HepG2 (cell line): ENCODE results near the gene KBTBD3. TPM values are rescaled to one million over a fixed set of nuclear protein-coding genes. Genes with fewer than 3 reads are reported as not detected.

Source experiments
- ATAC-seq: fragments of 200-7000 bp; cut with Tn5 transposase; 3 replicates; pipeline ENCODE4 v1.9.1; 2020; ENCODE audit warnings: mild to moderate bottlenecking, moderate library complexity
- BruUV-seq: library from RNA; stranded (reverse); fragments of 400-500 nt; replicated peaks from 2 replicates; lab custom pipeline; 2021; lab: Mats Ljungman, UMichigan
- CTCF ChIA-PET: fragments of 300-600 bp; formaldehyde crosslinking; extraction: SDS; loops from one replicate; lab custom pipeline; 2021; ENCODE audit warnings: low total read pairs, inconsistent platforms, low intra/inter-chr PET ratio; lab: Yijun Ruan, JAX
- POLR2A ChIA-PET: fragments of 350-600 bp; sonication (Branson Sonifier 250); formaldehyde crosslinking; loops from one replicate; lab custom pipeline; 2020; ENCODE audit warnings: antibody characterized with exemption, inconsistent platforms; lab: Yijun Ruan, JAX
- DNase-seq: peaks from one replicate; pipeline ENCODE4 v3.0.0-alpha.2; 2015; ENCODE audit warnings: low spot score
- FAIRE-seq: peaks from 3 replicates; lab custom pipeline; 2011; peaks lifted over from hg19 to GRCh38; lab: Jason Lieb, UNC
- H2AFZ ChIP-seq: one replicate; pipeline ENCODE4 v1.6.1; 2011; ENCODE audit warnings: low read length, inconsistent platforms
- H3K27ac ChIP-seq: fragments of 300-600 bp; 3 replicates; pipeline ENCODE4 v1.8.0; 2011; ENCODE audit warnings: mixed run types, mild to moderate bottlenecking, mixed read lengths, low read length, inconsistent platforms; ENCODE audit not compliant: insufficient read depth; ENCODE audit errors: extremely low read length
- H3K27me3 ChIP-seq, 2 experiments: fragments of 200-600 bp in 1 of 2; 2 replicates in 1 of 2; 3 replicates in 1 of 2; pipeline versions ENCODE4 v1.6.0 to v1.8.0; 2011; ENCODE audit warnings: low read length in 2 of 2, mild to moderate bottlenecking in 2 of 2, moderate library complexity in 2 of 2, inconsistent platforms in 1 of 2; ENCODE audit not compliant: insufficient read depth in 2 of 2, control insufficient read depth in 1 of 2
- H3K36me3 ChIP-seq, 2 experiments: fragments of 200-600 bp in 1 of 2; replicated peaks in 1 of 2; 2 replicates in 1 of 2; 3 replicates in 1 of 2; pipeline versions ENCODE4 v1.5.1 to v1.8.0; 2011; ENCODE audit warnings: low read length in 2 of 2, inconsistent platforms in 1 of 2; ENCODE audit not compliant: insufficient read depth in 2 of 2, control insufficient read depth in 1 of 2
- H3K4me1 ChIP-seq: 2 replicates; pipeline ENCODE4 v1.5.1; 2012; ENCODE audit warnings: low read length, inconsistent platforms; ENCODE audit not compliant: insufficient read depth
- H3K4me2 ChIP-seq: 2 replicates; pipeline ENCODE4 v1.6.0; 2011; ENCODE audit warnings: low read depth, low read length, inconsistent platforms
- H3K4me3 ChIP-seq, 3 experiments: fragments of 200-600 bp in 1 of 3; sonication (generic), shearing (Covaris generic) in 1 of 3; replicated peaks in 1 of 3; 2 replicates each; pipeline ENCODE4 v1.5.1; 2011 to 2016; ENCODE audit warnings: low read length in 3 of 3, inconsistent platforms in 2 of 3, low read depth in 2 of 3, mild to moderate bottlenecking in 2 of 3, control low read depth in 1 of 3, mixed read lengths in 1 of 3; ENCODE audit not compliant: insufficient read depth in 1 of 3
- H3K79me2 ChIP-seq: one replicate; pipeline ENCODE4 v1.6.1; 2011; ENCODE audit warnings: low read length, inconsistent platforms; ENCODE audit not compliant: insufficient read depth
- H3K9ac ChIP-seq: 2 replicates; pipeline ENCODE4 v1.6.0; 2011; ENCODE audit warnings: mild to moderate bottlenecking, low read depth, low read length, inconsistent platforms; ENCODE audit not compliant: insufficient read depth
- H3K9me3 ChIP-seq: 2 replicates; pipeline ENCODE4 v1.5.1; 2012; ENCODE audit warnings: mild to moderate bottlenecking, low read length
- H4K20me1 ChIP-seq: 2 replicates; pipeline ENCODE4 v1.6.0; 2011; ENCODE audit warnings: inconsistent platforms, mild to moderate bottlenecking, low read length, moderate library complexity; ENCODE audit not compliant: insufficient read depth
- CC2D1A ChIP-seq: sonication (generic); formaldehyde crosslinking; IDR thresholded peaks from 2 replicates; pipeline ENCODE4 v1.8.1; 2023; ENCODE audit warnings: mild to moderate bottlenecking, missing genetic modification reagents
- HCFC1 ChIP-seq: fragments of 150-350 bp; IDR thresholded peaks from 2 replicates; pipeline ENCODE4 v1.6.1; 2014; ENCODE audit warnings: low read depth, low read length
- JUNB ChIP-seq: sonication (generic); formaldehyde crosslinking; IDR thresholded peaks from 2 replicates; pipeline ENCODE4 v1.8.0; 2022; ENCODE audit warnings: missing genetic modification reagents, mild to moderate bottlenecking, borderline replicate concordance
- KDM1A ChIP-seq: IDR thresholded peaks from 2 replicates; pipeline ENCODE4 v1.6.1; 2016; ENCODE audit warnings: missing compliant biosample characterization
- RNF2 ChIP-seq: fragments of 450-650 bp; conservative IDR thresholded peaks from 2 replicates; pipeline ENCODE4 v1.6.1; 2016; ENCODE audit warnings: low read depth
- SMAD3 ChIP-seq: sonication (generic); formaldehyde crosslinking; IDR thresholded peaks from 2 replicates; pipeline ENCODE4 v1.4.0; 2020; ENCODE audit warnings: missing genetic modification reagents
- SMYD3 ChIP-seq: sonication (generic); formaldehyde crosslinking; IDR thresholded peaks from 2 replicates; pipeline ENCODE4 v1.8.1; 2023; ENCODE audit warnings: mild to moderate bottlenecking, missing genetic modification reagents
- TBL1XR1 ChIP-seq: fragments of 150-350 bp; IDR thresholded peaks from 2 replicates; pipeline ENCODE4 v1.6.1; 2014; ENCODE audit warnings: borderline replicate concordance, low read length; ENCODE audit not compliant: partially characterized antibody
- TFDP2 ChIP-seq: sonication (generic); formaldehyde crosslinking; IDR thresholded peaks from 2 replicates; pipeline ENCODE4 v1.4.0; 2020; ENCODE audit warnings: missing genetic modification reagents
- ZNF10 ChIP-seq: sonication (generic); formaldehyde crosslinking; IDR thresholded peaks from 2 replicates; pipeline ENCODE4 v1.4.0; 2020; ENCODE audit warnings: mild to moderate bottlenecking, low read depth, missing genetic modification reagents, borderline replicate concordance
- ZNF253 ChIP-seq: sonication (generic); formaldehyde crosslinking; IDR thresholded peaks from 2 replicates; pipeline ENCODE4 v1.8.0; 2022; ENCODE audit warnings: mild to moderate bottlenecking, missing genetic modification reagents, borderline replicate concordance
- ZNF333 ChIP-seq: sonication (generic); formaldehyde crosslinking; IDR thresholded peaks from 2 replicates; pipeline ENCODE4 v1.4.0; 2020; ENCODE audit warnings: mild to moderate bottlenecking, missing genetic modification reagents, borderline replicate concordance
- ZNF34 ChIP-seq: sonication (generic); formaldehyde crosslinking; IDR thresholded peaks from 2 replicates; pipeline ENCODE4 v1.4.0; 2020; ENCODE audit warnings: mild to moderate bottlenecking, missing genetic modification reagents, borderline replicate concordance
- ZNF501 ChIP-seq: sonication (generic); formaldehyde crosslinking; IDR thresholded peaks from 2 replicates; pipeline ENCODE4 v1.5.1; 2020; ENCODE audit warnings: mild to moderate bottlenecking, moderate library complexity, missing genetic modification reagents
- ZNF564 ChIP-seq: sonication (generic); formaldehyde crosslinking; IDR thresholded peaks from 2 replicates; pipeline ENCODE4 v1.8.1; 2023; ENCODE audit warnings: mild to moderate bottlenecking, missing genetic modification reagents
- ZNF619 ChIP-seq: sonication (generic); formaldehyde crosslinking; IDR thresholded peaks from 2 replicates; pipeline ENCODE4 v1.4.0; 2020; ENCODE audit warnings: mild to moderate bottlenecking, missing genetic modification reagents
- ZNF703 ChIP-seq: sonication (generic); formaldehyde crosslinking; IDR thresholded peaks from 2 replicates; pipeline ENCODE4 v1.5.1; 2020; ENCODE audit warnings: missing genetic modification reagents, mild to moderate bottlenecking, moderate library complexity, borderline replicate concordance
- ZUFSP ChIP-seq: sonication (generic); formaldehyde crosslinking; IDR thresholded peaks from 2 replicates; pipeline ENCODE4 v1.9.0; 2021; ENCODE audit warnings: missing genetic modification reagents, mild to moderate bottlenecking, borderline replicate concordance
- WGBS: methylation state at CpG from one replicate; pipeline ENCODE4 v1.1.6; 2017; ENCODE audit warnings: low lambda C conversion rate; 5-methylcytosine and 5-hydroxymethylcytosine counted together
- in situ Hi-C: cut with HindIII; loops from 2 replicates; pipeline ENCODE4 v1.10.0; 2017; ENCODE audit warnings: low pct_unique_long_range_greater_than_20kb; ENCODE audit not compliant: extremely low pct_ligation_motif_present
- intact Hi-C: fragments of 100-400 bp; cut with micrococcal nuclease; formaldehyde crosslinking; loops from one replicate; pipeline ENCODE4 v1.10.0; 2022; ENCODE audit not compliant: unreplicated experiment
- polyA plus RNA-seq, 8 experiments: library from polyadenylated mRNA; depleted of rRNA in 3 of 8; stranded (reverse) in 7 of 8; unstranded in 1 of 8; fragments of >200 nt; fragmentation: Illumina TruSeq in 4 of 8; extraction: Trizol in 4 of 8; gene quantifications; 2 replicates each; pipeline versions ENCODE4 v1.2.1 to v1.2.3, GENCODE V29; 2011 to 2016; ENCODE audit warnings: low read depth in 4 of 8, missing spikeins in 1 of 8, mixed read lengths in 1 of 8; ENCODE audit not compliant: insufficient read depth in 1 of 8
- total RNA-seq, 5 experiments: library from RNA; depleted of rRNA; stranded (reverse); fragments of >200 nt; fragmentation: Illumina TruSeq; extraction: Trizol; gene quantifications; 2 replicates each; pipeline ENCODE4 v1.2.3, GENCODE V29; 2016; ENCODE audit warnings: low read depth in 1 of 5

The KBTBD3 gene
- total and polyA plus RNA-seq, 2 of the 13 experiments (the other 11 are each of a cell fraction or from before 2014, with no cell fraction given), result 1.8 to 7.4 TPM

DNA sequence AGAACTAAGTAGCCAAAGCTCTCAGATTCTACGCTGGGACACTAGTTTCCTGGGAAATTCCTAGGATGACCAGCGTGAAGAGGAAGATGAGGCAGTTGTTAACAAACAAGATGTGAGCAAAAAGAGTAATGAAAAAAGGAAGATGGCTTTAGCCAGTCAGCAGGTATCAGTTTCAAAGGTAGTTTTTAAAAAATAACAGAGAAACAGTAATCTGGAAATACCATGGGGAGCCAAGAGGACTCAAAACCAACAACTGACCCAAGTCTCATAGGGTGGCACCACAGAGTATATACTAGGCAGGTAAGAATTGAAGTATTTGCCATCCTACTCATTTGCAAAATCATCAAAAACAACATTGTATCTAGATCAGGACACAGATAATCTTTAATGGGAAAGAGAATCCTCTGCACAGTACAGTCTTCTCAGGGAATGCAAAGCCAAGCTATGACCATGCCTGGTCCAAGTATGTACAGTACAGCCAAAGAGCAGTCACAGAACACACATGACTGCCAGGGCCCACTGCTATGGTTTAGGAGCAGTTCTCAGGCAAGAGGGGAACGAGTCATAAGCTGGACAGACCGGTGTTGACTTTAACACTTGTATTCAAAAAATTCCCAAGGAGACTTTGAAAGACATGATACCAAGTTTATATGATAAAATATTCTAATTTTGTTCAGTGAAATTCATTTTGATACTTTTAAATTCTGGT lies 75.7 kb downstream of the KBTBD3 start:
- in situ Hi-C loops (no loop called here), intact Hi-C loops (no loop called here)
- Histone ChIP-seq H3K36me3 (peaks cover 0 to 3% of the 10 kb centered on the region in 2 experiments; a peak in 1 of 5 replicates), H3K4me1 (no peaks in the 10 kb centered on the region), H4K20me1 (no peaks in the 10 kb centered on the region), H3K9ac (no peak overlapping the region), H2AFZ (no peak overlapping the region), H3K9me3 (no peaks in the 10 kb centered on the region)
- FAIRE-seq, result no peak
- ChIA-PET CTCF (no interaction called here), POLR2A (no interaction called here)
- TF ChIP-seq HCFC1 (no peak), RNF2 (no peak), SMYD3 (CRISPR knock-in tag) (no peak), TFDP2 (CRISPR knock-in tag) (no peak), ZNF501 (no peak), TBL1XR1 (no peak), ZUFSP (CRISPR knock-in tag) (no peak), JUNB (CRISPR knock-in tag) (no peak), KDM1A (CRISPR knock-in tag) (no peak), ZNF333 (CRISPR knock-in tag) (no peak), ZNF564 (no peak), ZNF34 (CRISPR knock-in tag) (no peak), ZNF619 (CRISPR knock-in tag) (no peak), ZNF703 (no peak), CC2D1A (CRISPR knock-in tag) (no peak), ZNF10 (CRISPR knock-in tag) (no peak), SMAD3 (CRISPR knock-in tag) (no peak), ZNF253 (CRISPR knock-in tag) (no peak)
- TF ChIP-seq, all 625 proteins: peak for 0
- BruUV-seq, result no TSS peak
- no peak for DNase-seq
- Histone ChIP-seq H3K27me3 (no peaks in the 10 kb centered on the region), H3K4me3 (no peak overlapping the region), H3K27ac (no peak overlapping the region), H3K4me2 (no peak overlapping the region), H3K79me2 (no peaks in the 10 kb centered on the region)
- no peak for ATAC-seq
- 92% methylated on average over 4 of the region's 4 CpGs for WGBS
